Uterus (tissue), 2 donors: ENCODE measurements around the gene NHERF1.

Experiments
- CTCF ChIP-seq, 4 experiments: fragments of 200-600 bp in 2 of 4; fragments of 450-650 bp in 2 of 4; sonication (generic) in 2 of 4; IDR thresholded peaks; one replicate each; pipeline ENCODE4 v1.5.1; 2016 to 2019; ENCODE audit warnings: antibody characterized with exemption in 4 of 4, mild to moderate bottlenecking in 2 of 4, moderate library complexity in 1 of 4
- POLR2A ChIP-seq, 2 donors: fragments of 450-650 bp; IDR thresholded peaks; one replicate each; pipeline ENCODE4 v1.6.1; 2016; ENCODE audit warnings: antibody characterized with exemption in 2 of 2, mild to moderate bottlenecking in 1 of 2, moderate library complexity in 1 of 2

- TF ChIP-seq CTCF (IDR thresholded peaks at IDR 0.05) (no peak), POLR2A (IDR thresholded peaks at IDR 0.05) (no peak)
Measured at GRCh38 chr17:74815067-74815466, 66.6 kb downstream of the NHERF1 start.
